LoVo (cell line): Measurements from ENCODE around the gene CCDC154.
A peak's percentile ranks its signal among the peaks of the same experiment; 100 is the strongest.

ENCODE experiments used
- DNase-seq: peaks from one replicate; pipeline ENCODE4 v3.0.0-alpha.2; 2016; ENCODE audit warnings: low spot score

The CCDC154 gene

DNA sequence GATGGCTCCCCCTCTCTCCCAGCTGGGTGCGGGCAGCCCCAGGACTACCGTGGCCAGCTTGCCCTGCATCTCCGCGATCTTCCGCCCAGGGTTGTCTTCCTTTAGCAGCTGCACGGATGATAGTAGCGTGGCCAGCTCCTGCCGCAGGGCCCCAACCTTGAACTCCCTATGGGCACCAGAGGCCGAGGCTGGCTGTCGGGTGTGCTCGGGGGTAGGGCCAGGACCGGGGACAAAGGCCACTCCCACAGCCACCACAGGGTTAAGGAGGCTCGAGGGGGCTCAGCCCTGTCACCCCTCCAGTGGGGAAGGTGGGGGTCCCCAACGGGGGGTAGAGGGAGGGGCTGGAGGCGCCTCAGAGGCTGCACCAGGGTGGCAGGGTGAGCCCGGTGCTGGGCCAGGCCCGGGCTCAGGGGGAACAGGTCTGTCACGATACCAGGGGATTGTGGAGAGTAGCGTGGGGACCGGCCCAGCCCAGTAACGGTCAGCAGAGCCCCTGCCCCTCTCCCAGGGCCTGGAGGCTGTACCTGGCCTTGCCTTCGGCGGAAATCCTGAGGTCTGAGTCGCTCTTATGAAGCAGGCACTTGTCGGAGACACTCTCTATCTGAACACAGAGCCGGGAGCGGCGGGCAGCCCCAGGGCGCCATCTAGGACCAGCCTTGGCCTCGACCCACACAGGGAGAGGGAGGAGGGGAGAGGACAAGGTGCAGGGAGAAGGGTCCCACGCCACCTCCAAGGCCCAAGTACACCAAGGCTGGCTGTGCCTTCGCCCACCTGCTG lies 8.2 kb downstream of the CCDC154 start:
- DNase-seq, result no peak

DNA sequence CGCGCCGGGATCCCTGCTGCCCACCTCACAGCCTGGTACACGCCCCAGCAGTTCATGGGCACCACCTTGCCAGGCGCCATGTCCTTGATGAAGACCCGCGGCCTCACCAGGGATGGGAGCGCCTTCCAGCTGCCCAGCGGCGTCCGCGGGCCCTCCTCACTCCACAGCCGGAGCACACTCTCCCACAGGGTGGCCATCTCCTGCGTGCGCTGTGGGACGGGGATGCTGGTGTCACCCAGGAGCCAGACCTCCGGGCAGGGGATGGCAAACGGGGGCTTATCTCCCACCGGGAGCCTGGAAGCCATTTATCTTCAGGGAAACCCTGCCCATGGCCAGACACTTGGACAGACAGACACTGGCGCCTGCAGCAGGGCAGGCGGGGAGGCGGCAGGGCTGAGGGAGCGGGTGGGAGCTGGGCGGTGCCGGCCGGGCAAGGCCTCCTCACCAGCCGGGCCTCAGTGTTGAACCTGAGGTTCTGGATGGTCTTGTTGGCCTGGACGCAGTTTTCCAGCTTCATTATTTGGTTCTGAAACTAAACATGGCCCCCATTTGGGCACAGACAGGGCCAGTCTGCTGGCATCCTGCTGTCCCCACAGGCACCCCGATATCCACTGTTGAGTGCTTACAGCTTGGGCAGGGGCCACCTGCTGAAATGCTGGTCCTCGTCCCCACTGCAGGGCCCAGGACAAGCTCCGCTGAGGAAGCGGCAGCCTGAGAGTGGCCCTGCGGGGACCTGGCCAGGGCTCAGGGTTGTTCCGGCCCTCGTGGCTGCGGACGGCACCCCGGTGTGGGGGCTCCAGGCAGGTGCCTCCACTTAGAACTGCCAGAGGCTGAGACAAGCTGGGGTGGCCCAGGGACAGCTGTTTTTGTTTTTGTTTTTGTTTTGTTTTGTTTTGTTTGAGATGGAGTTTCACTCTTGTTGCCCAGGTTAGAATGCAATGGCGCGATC lies 9.4 kb downstream of the CCDC154 start:
- DNase-seq, result no peak

DNA sequence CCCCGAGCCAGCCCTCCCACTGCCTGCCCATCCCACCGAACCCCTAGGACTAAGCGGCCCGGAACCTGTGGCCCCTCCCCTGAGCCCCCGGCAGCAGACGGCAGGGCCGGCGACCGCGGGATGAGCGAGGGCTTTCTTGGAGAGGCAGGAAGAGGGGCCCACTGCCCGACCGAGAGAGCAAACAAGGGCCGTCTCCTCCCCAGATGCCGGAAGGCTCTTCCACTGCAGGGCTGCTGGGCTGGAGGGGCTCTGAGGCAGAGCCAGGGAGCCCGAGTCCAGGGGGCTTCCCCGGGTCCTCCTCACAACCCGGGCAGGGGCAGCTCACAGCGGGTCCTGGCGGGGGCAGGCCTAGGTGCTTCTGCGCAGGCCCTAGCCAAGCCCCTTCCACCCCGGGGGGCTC lies 10.6 kb downstream of the CCDC154 start:
- no peak for DNase-seq

DNA sequence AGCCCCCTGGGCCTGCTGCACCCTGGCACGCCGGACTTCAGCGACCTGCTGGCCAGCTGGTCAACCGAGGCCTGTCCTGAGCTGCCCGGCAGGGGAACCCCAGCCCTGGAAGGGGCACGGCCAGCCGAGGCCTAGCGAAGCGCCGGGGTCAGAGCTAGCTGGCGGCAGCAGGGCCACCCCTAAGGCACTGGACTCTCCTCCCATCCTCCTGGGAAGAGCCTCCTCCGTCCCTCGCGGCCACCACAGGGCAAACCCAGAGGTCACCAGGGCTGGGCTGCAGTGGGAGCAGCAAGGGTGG lies 11.1 kb downstream of the CCDC154 start:
- DNase-seq, result no peak

DNA sequence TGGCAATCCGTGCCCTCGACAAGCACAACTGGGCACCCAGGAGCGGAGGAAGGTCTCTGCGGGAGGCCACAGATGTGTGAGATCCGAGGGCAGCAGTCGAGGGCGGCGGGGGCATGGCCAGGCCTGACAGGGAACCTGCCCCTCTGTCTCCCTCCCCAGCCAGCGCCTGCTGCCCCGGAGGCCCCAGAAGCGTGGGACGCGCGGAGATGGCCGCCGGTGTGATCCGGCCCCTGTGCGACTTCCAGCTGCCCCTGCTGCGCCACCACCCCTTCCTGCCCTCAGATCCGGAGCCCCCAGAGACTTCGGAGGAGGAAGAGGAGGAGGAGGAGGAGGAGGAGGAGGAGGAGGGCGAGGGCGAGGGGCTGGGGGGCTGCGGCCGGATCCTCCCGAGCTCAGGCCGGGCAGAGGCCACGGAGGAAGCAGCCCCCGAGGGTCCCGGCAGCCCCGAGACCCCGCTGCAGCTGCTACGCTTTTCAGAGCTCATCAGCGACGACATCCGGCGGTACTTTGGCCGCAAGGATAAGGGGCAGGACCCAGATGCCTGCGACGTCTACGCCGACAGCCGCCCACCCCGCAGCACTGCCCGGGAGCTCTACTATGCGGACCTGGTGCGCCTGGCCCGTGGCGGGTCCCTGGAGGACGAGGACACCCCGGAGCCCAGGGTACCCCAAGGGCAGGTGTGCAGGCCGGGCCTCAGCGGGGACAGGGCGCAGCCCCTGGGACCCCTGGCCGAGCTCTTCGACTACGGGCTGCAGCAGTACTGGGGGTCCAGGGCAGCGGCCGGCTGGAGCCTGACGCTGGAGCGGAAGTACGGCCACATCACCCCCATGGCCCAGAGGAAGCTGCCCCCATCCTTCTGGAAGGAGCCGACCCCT lies 11.7 kb downstream of the CCDC154 start:
- no peak for DNase-seq

DNA sequence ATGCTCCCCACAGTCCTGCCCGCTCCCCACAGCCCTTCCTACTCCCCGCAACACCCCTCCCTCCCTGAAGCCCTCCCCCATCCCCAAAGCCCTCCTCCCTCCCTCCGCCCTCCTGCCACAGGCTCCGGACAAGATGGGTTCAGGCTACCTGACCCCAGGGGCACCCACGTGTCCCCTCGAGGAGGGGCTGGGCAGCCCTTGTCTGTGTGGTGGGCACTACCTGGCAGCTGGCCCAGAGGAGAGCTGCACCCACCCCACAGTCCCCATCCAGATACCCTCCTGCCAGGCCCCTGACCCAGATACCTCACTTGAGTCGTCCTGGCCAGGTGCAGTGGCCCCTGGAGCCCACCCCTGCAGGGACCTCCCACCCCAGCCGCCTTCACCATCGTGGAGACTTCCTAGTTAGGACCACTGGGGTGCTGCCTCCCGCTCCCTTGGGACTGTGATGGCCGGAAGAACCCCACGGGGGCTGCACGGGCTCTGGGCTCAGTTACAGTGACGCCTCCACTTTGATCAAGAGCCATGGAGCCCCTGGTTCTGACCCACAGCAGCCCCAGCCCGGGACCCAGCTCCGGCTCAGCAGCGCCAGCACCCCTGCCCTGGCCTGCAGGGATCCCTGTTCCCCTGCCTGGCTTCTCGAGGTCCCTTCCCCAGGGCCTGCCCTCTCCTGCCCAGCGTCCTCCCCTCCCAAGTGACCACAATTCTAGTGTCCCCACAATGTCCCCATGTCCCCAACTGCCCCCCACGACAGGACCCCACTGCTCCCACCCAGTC lies 12.7 kb downstream of the CCDC154 start:
- DNase-seq, result no peak

DNA sequence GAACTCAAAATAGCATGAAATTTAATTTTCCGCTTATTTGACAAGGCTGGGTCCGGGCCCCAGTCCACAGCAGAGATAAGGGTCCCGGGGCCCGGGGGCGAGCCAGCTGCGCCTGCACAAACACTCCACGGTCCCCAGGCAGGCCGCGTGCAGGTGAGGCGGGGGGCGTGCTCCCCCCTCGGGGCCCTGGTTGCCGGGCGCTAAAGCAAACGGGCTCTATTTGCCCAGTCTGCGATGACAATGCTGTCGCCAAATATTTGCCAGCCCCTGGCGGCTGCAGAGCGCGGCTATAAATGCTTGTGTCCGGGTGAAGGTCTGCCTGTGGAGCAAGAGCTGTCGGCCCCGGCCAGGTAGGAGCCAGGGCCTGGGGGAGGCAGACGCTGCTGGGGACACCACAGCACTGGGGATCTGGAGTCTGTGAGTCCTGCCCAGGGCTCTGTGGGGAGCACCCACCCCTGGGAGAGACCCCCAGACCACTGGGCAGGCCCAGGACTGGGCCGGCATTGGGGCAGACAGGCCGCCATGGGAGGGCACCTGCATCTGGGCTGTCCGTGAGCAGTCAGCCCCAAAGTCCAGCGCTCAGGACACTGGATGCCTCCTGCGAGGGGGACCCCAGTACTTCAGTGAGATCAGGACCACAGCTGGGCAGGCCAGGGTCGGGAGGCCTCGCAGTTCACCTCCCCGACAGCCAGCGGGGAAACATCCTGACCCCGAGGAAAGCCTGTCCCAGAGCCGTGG lies 13.4 kb downstream of the CCDC154 start, which contains the start of gene PERCC1:
Gene PERCC1 (plus strand): TSS at position 320 of the 738 bp plus-strand sequence. CDS start 1,516 bp downstream, outside the sequence.
- no peak for DNase-seq

DNA sequence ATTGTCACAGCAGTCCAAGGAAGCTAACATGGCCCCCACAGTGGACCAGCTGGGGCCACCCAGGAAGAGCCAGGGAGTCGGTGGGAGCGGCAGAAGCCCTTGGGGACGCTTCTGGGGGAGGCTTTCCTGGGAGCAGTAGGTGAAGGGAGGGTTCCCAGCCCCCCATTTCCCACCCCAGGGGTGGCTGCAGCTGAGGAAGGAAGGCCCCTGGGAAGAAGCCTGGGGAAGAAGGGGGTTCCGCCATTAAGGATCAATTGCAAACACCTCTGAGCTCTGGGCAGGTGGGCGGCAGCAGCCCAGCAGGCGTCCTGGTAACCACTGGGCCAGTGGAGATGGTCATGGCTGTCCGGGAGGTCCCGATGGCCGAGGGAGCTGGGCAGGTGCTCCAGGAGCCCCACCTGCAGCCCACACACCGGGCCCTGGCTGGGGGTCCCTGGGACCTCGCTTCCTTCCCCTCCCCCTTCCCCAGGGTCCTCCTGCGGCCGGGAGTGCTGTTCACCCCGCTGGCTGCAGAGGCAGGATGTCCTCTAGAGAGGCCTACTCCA lies 14.1 kb downstream of the CCDC154 start:
- DNase-seq, result no peak

DNA sequence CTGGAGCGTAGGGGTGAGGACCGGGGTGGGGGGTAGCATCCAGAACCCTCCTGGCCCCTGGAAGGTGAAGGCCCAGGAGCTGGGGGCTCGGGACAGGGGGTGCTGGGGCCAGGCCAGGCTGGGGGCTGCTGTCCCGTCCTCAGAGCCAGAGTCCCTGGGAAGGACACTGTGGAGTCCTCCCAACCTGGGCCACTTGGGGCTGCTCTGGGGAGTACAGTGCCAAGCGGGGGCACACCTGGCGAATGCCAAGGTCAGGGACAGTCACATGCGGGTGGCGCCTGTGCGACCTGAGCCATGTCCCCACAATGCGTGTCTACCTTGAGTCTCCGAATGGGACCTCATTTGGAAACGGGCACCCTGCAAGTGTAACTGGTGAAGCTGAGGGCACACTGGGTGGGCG lies 14.7 kb downstream of the CCDC154 start:
- no peak for DNase-seq

DNA sequence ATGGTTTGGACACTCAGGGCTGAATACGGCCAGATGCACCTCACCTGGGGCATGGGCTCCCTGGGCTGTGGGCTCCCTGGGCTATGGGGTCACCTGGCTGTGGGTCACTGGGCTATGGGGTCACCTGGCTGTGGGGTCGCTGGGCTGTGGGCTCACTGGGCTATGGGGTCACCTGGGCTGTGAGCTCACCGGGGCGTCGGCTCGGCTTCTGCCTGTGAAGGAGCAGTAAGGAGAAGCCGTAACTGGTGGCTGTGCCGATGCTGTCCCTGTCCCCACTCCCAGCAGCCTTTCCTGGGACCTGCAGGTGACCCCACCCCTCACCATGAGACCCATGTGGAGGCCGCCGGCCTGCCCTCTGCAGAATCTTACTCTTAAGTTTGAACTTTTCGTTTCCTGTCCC lies 15.3 kb downstream of the CCDC154 start:
- no peak for DNase-seq

DNA sequence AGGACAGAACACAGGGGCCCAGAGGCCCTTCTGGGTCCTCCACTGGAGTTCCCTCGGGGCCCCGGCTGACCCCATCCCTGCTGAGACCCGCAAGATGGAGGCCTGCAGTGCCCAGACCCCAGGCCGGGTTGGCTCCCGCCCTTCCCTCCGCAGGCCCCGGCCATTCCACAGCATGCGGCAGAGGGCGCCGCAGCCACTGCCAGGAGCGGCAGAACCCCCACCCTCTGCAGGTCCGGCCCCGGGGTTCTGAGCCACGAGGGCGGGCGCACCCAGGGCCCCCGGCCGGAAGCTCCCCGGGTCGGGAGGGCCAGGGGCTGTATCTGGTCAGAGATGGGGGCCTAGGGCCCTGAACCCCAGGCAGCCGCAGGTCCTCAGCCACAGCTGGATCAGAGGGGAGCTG lies 15.8 kb downstream of the CCDC154 start:
- DNase-seq, result no peak

DNA sequence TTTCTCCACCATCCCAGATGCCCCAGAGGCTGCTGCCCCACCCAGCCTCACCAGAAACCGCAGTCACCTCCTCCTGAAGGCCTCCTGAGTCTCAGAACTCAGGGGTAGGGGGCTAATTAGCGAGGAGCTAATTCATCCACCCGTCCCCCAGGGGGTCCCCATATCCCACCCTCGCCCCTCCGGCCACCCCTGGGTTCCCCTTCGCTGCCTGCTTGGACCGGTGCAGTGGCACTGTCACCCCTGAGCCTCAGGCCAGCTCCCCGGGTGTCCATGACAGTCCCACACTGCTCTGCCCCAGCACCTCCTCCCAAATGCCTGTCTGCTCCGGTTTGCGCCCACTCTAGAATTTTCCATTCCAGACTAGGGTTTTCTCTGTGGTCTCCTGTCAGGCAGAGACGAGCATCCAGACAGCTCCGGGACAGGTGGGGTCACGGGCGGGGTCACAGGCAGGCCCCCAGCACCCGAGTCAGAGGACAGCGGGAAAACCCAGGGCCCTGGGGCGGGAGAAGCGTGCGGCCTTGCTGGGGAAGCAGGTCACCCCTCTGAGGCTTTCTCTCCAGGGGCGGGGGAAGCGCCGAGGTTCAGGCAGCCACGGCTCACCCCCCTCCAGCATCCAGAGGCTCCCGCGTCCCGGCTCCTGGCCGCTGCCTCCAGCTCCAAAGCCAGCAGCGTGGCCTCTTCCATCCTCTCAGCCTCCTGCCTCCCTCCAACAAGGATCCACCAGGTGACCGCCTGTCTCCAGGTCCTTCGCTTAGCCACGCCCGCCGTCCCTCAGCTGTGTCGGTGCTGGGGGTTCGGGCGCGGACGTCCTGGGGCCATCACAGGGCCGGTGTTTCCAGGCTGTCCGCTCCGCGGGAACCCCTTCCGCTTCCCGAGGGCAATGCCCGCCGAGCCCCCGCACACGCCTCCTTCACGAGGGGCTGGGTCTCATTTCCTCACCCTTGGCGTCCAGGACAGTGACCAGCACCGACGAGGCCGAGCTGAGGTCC lies 16.6 kb downstream of the CCDC154 start:
- no peak for DNase-seq

DNA sequence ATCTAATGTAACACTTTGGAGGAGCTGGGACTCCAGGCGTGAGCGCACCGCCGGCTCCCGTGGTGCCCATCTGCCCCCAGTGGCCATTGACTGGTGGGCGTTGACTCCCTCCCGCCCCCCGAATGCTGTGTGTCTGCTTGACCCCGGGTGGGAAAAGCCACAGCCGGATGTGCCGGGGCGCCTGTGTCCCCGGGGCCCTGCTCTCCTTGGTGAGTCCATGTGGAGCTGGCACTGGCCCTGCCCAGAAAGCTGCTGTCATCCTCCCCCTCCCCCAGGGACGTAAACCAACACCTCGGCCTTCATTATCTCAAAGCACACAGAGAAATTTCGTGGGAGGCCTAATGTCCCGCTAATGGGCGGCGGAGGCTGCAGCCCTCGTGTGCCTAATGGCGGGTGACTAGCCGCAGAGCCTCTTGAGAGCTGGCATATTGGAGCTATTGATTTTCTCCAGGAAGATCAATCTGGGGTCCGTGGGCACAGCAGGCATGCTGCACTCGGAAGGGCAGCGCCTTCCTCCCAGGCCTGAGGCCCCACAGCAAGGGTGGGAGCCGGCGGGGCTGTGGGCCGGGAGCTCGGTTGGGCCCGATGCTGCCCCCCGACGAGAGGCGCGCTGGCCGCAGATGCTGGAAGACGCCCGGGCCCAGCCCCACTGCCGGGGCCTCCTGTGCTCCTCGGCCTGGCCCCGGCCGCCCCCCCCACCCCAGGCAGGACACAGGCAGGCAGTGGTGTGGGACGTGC lies 17.5 kb downstream of the CCDC154 start:
- no peak for DNase-seq

DNA sequence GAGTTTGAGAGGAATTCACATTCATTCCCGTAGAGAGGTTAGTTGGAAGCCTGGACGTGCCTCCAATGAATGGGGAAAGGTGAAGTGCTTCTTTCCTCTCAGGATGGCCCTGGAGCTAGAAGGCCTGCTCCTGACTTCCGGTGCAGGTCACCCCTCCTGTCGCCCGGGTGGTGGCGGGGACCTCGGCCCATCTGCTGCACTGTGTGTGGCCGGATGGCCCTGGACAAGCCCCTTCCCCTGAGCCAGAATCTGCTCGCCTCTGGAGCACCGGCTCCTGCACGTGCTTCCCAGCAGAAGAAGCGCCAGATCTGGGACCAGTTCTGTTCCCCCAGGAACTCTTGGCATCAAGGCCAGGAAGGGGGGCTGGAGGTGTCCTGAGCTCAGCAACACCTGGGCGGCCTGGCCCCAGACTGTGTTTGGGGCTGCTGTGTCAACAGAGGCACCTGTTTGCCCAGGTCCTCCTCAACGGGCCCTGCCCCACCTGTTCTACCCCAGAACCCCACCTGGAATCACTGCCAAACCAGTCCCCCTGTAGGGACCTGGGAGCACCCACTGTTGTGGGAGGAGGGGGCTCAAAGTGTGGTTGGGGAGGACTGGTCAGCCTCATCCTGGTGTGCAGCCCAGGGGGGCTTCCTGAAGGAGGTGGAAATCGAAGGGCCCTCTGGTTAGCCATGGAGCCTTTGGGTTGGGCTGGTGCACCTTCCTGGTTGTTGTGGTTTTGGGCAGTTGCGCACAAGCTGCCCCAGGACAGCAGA lies 18.6 kb downstream of the CCDC154 start:
- no peak for DNase-seq

DNA sequence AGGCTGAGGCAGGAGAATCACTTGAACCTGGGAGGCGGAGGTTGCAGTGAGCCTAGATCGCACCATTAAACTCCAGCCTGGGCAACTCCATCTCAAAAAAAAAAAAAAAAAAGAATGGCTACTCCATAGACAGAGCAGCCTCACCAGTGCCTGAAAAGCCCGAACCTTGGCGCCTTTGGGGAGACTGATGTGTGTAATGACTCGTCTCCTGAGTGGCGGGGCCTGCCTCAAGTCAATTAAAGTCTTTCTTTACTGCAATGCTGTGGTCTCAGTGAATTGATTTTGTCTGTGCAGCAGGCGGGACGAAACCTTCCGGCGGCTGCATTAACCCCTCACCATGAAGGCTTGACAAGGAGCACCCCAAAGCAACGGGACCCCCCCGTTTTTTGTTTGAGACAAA lies 20.3 kb downstream of the CCDC154 start:
- no peak for DNase-seq

DNA sequence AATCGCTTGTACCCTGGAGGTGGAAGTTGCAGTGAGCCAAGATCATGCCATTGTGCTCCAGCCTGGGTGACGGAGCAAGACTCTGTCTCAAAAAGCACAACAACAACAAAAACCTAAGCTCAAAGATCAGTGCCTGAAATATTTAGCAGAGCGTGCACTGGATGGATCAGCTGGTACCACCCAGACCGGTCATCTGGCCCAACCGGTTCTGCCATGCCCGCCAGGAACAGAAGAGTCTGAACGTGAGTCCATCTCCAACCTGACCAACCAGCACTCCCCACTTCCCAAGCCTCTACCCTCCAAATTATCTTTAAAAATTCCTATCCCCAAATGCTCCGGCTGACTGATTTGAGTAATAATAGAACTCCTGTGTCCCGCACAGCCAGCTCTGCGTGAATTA lies 22.3 kb downstream of the CCDC154 start:
- DNase-seq, result no peak

DNA sequence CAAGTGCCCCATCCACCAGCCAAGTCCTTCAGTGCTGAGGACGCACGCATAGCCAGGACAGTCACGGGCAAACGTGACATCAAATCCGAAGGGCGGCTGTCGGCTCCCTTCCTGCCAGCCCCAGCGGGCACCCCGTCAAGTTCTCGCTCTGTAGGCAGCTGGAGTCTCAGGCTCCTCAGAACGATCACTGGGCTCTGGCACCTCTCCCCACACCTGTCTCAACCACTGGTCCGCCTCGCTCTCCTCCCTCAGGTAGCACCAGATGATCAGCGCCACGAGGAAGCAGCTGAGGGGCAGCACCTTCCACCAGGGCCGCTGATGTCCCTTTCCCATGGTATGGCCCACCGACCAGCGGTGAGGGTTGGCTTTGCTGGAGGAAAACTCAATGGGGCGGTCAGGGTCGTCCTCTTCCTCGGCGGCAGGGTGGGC lies 24.2 kb downstream of the CCDC154 start:
- DNase-seq, result no peak

DNA sequence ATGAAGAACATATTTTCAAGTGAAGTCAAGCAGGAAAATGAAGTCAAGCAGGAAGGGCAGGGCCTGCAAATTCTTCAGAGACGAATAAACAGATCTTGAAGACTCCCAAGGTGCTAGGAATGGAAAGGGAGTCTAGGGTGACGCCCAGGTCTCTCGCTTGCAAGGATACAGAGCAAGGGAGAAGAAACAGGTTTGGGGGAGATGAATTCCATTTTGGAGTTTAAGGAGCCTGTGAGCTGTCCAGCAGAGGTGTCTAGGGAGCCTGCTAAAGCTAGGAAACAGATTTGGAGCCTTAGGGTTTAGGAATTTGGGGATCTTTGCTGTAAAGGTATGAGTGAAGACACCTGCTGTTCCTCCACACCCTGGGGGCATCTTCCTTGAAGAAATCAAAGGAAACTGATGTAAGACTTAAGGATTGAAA lies 27.8 kb downstream of the CCDC154 start:
- peak; percentile 23 for DNase-seq
